ENCODE measurements around the gene ETDC.

Gene ETDC

GRCh38 chrX:135347381-135348016 is 38.2 kb downstream of the ETDC start:
- DNase-seq = no peak

- DNase-seq = no peak
These were observed 45.0 kb downstream of the ETDC start for GRCh38 chrX:135354288-135354687.

All from NCI-H774 (cell line).